Hematopoietic multipotent progenitor cell (in vitro differentiated cells): ENCODE measurements around the gene PRR4. TPM values are rescaled to one million over a fixed set of nuclear protein-coding genes. Genes with fewer than 3 reads are reported as not detected.

ENCODE experiments used
- DNase-seq, 3 donors: peaks; one replicate each; pipeline ENCODE4 v3.0.0-alpha.2; 2011 to 2015; ENCODE audit warnings: low read depth in 2 of 3, low spot score in 2 of 3
- small RNA-seq: library from RNA; depleted of rRNA; stranded (forward); fragments of <200 nt; gene quantifications from one replicate; pipeline ENCODE3, GENCODE V24; 2012
- total RNA-seq: library from RNA; depleted of rRNA; stranded (reverse); fragments of >200 nt; gene quantifications from one replicate; pipeline ENCODE4 v1.2.3, GENCODE V29; 2012

Gene PRR4
- total RNA-seq, 1 donor, result 1.1 TPM

- DNase-seq, result no peak
Observed at GRCh38 chr12:10802587-10802986, 46.7 kb downstream of the PRR4 start, which contains the start of gene TAS2R7. TSS of gene TAS2R7 (minus strand) at chr12:10802627. CDS start at chr12:10802570, 57 bp downstream.

GRCh38 chr12:10801741-10802140 is 47.5 kb downstream of the PRR4 start:
- DNase-seq, result no peak

Small RNA genes within 50 kb of the gene (small RNA-seq; reads per million reads assigned to genes)
- gene PRR4, result not detected

Other genes with a start within 250 kb of the PRR4 start
- 2.7 TPM for gene MAGOHB, start 235.9 kb downstream of the PRR4 start, total RNA-seq
- 1.6 TPM for gene STYK1, start 175.4 kb downstream of the PRR4 start, total RNA-seq
- 142 TPM for gene YBX3, start 126.2 kb downstream of the PRR4 start, total RNA-seq
- not detected for gene TAS2R7, start 46.8 kb downstream of the PRR4 start, total RNA-seq
- not detected for gene TAS2R8, start 42.2 kb downstream of the PRR4 start, total RNA-seq
- under 0.01 TPM for gene TAS2R9, start 39.3 kb downstream of the PRR4 start, total RNA-seq
- gene TAS2R10, start 23.1 kb downstream of the PRR4 start, total RNA-seq, result 0.27 TPM
- 34.7 TPM for gene PRH1, start 34.8 kb upstream of the PRR4 start, total RNA-seq
- gene TAS2R13, start 60.1 kb upstream of the PRR4 start, total RNA-seq, result 1.3 TPM
- not detected for gene PRH2, start 79.8 kb upstream of the PRR4 start, total RNA-seq
- gene TAS2R14, start 89.8 kb upstream of the PRR4 start, total RNA-seq, result 1.9 TPM
- 2.7 TPM for gene TAS2R50, start 137.4 kb upstream of the PRR4 start, total RNA-seq
- gene TAS2R20, start 148.8 kb upstream of the PRR4 start, total RNA-seq, result 2.4 TPM
- gene TAS2R19, start 173.1 kb upstream of the PRR4 start, total RNA-seq, result 5.4 TPM
- gene TAS2R31, start 181.9 kb upstream of the PRR4 start, total RNA-seq, result 5.1 TPM
- gene TAS2R46, start 212.8 kb upstream of the PRR4 start, total RNA-seq, result 4.8 TPM
- gene TAS2R43, start 242.8 kb upstream of the PRR4 start, total RNA-seq, result 5.4 TPM